Measurements from ENCODE around the gene ADA.

The ADA gene

GRCh38 chr20:44684047-44684967, 32.8 kb upstream of the ADA start:
- TF ChIP-seq CTCF (IDR thresholded peaks at IDR 0.05) = no peak

GRCh38 chr20:44683263-44684046, 32.0 kb upstream of the ADA start:
- TF ChIP-seq CTCF (IDR thresholded peaks at IDR 0.05) = peak; percentile 87

GRCh38 chr20:44681796-44682566, 30.5 kb upstream of the ADA start:
- no peak for TF ChIP-seq CTCF (IDR thresholded peaks at IDR 0.05)

- no peak for TF ChIP-seq CTCF (IDR thresholded peaks at IDR 0.05)
Measured at GRCh38 chr20:44678990-44679611, 27.6 kb upstream of the ADA start.

GRCh38 chr20:44678242-44678641, 26.7 kb upstream of the ADA start:
- no peak for TF ChIP-seq CTCF (IDR thresholded peaks at IDR 0.05)

GRCh38 chr20:44666066-44666465, 14.6 kb upstream of the ADA start:
- no peak for TF ChIP-seq CTCF (IDR thresholded peaks at IDR 0.05)

- no peak for TF ChIP-seq CTCF (IDR thresholded peaks at IDR 0.05)
Measured at GRCh38 chr20:44664131-44664530, 12.6 kb upstream of the ADA start.
